Measurements from ENCODE around the gene ENTPD8. TPM values are rescaled to one million over a fixed set of nuclear protein-coding genes. Genes with fewer than 3 reads are reported as not detected.

Gene ENTPD8
- total and polyA plus RNA-seq, 10 of the 15 experiments (the other 5 are each of a cell fraction or from before 2014, with no cell fraction given) = not detected

DNA sequence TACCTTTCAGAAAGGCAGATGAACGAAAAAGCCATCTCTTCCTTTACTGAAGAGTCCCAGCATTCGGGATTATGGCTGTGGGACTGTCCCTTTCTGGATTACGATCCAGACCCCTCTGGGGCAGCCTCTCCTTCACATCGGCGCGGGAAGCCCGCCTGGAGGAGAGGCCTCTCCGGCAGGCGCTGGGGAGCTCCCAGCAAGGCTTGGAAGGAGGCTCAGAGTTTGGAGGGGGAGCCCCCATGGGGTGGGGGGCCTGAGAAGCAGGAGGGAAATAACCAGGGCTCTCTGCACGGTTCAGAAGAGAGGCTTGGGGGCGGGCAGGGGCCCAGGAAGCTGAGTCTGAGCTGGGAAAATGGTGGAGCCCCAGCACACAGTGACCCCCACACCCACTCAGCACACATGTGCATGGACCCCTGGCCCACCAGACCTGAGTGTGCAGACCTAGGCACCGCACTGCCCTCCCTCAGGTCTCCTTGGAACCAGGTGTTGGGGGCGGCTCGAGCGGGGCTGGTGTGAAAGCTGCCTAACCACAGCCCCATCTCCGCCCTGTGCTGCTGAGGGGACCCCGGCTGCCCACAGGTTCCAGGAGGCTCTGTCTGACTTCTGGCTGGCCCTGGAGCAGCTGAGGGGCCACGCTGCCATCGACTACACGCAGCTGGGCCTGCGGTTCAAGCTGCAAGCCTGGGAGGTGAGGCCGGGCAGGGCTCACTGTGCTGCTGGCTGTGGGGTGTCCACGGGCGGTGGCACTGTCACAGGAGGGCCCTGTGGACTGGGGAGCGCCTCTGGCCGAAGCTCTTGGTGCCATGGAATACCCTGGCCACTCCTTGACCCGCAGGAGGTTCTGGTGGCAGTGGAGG lies 13.5 kb downstream of the ENTPD8 start (continued):
- TF ChIP-seq PAX8 (IDR thresholded peaks at IDR 0.05) (no peak), ZNF24 (IDR thresholded peaks at IDR 0.05) (no peak), NFXL1 (IDR thresholded peaks at IDR 0.05; ENCODE audit: borderline replicate concordance) (no peak), FOXM1 (IDR thresholded peaks at IDR 0.05; ENCODE audit: low read depth, low read length) (no peak), CBX3 (IDR thresholded peaks at IDR 0.05; ENCODE audit: borderline replicate concordance, low read depth) (no peak)
- TF ChIP-seq, protein P1, sequence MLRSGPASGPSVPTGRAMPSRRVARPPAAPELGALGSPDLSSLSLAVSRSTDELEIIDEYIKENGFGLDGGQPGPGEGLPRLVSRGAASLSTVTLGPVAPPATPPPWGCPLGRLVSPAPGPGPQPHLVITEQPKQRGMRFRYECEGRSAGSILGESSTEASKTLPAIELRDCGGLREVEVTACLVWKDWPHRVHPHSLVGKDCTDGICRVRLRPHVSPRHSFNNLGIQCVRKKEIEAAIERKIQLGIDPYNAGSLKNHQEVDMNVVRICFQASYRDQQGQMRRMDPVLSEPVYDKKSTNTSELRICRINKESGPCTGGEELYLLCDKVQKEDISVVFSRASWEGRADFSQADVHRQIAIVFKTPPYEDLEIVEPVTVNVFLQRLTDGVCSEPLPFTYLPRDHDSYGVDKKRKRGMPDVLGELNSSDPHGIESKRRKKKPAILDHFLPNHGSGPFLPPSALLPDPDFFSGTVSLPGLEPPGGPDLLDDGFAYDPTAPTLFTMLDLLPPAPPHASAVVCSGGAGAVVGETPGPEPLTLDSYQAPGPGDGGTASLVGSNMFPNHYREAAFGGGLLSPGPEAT (IDR thresholded peaks at IDR 0.05; ENCODE audit: low read depth) = no peak

DNA sequence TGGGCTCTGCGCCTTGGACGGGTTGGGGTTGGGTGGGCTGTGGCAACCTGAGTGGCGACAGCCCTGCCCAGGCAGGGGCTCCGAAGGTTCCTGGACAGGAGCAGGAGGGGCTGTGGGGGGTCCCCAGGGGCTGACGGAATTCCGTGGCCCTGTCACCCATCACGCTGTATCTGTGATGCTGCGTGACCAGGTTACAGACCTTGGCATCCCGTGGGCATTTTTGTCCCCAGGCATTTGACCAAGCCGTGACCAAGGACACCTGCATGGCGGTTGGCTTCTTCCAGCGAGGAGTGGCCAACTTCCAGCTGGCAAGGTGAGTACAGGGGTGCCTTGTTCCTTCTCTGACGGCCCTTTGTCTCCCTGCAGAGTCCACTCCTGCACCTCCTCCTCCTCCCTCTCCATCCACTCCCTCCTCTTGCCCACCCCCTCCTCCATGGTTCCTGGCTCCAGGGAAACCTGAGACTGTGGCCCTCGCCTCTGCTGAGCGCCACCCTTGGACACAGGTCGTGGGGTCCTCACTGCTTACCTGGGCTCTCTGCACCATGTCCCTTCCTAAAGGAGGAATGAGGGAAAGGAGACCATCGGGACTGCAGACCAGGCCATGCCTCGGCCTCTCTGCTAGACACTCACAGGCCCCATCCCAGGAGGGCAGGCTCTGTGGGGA lies 15.0 kb downstream of the ENTPD8 start:
- Histone ChIP-seq H3K9ac (ENCODE audit: control insufficient read depth, insufficient read depth, low read length) (no peak overlapping the region), H3K4me2 (ENCODE audit: control insufficient read depth, insufficient read depth) (no peak overlapping the region)
- intact Hi-C loops (cut with micrococcal nuclease; ENCODE audit: unreplicated experiment) = loop anchor here (10.0 kb wide), 1 partner anchor 109 kb away; no protein-coding TSS in a partner anchor
- no peak for TF ChIP-seq TAF1 (IDR thresholded peaks at IDR 0.05; ENCODE audit: borderline replicate concordance, low read depth, low read length)
- no peak for TF ChIP-seq WRNIP1 (IDR thresholded peaks at IDR 0.05; ENCODE audit: borderline replicate concordance, low read depth, low read length)
- no peak for TF ChIP-seq RUNX3 (IDR thresholded peaks at IDR 0.05; ENCODE audit: low read length)
- TF ChIP-seq, protein P1 (IDR thresholded peaks at IDR 0.05; ENCODE audit: low read depth) = no peak
- TF ChIP-seq HCFC1 (IDR thresholded peaks at IDR 0.05; ENCODE audit: low read length) = no peak
- no peak for TF ChIP-seq FOXK2 (IDR thresholded peaks at IDR 0.05)
- TF ChIP-seq, protein P2, sequence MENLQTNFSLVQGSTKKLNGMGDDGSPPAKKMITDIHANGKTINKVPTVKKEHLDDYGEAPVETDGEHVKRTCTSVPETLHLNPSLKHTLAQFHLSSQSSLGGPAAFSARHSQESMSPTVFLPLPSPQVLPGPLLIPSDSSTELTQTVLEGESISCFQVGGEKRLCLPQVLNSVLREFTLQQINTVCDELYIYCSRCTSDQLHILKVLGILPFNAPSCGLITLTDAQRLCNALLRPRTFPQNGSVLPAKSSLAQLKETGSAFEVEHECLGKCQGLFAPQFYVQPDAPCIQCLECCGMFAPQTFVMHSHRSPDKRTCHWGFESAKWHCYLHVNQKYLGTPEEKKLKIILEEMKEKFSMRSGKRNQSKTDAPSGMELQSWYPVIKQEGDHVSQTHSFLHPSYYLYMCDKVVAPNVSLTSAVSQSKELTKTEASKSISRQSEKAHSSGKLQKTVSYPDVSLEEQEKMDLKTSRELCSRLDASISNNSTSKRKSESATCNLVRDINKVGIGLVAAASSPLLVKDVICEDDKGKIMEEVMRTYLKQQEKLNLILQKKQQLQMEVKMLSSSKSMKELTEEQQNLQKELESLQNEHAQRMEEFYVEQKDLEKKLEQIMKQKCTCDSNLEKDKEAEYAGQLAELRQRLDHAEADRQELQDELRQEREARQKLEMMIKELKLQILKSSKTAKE (IDR thresholded peaks at IDR 0.05; ENCODE audit: low read depth, poor library complexity, severe bottlenecking) = no peak
- TF ChIP-seq, protein P3, sequence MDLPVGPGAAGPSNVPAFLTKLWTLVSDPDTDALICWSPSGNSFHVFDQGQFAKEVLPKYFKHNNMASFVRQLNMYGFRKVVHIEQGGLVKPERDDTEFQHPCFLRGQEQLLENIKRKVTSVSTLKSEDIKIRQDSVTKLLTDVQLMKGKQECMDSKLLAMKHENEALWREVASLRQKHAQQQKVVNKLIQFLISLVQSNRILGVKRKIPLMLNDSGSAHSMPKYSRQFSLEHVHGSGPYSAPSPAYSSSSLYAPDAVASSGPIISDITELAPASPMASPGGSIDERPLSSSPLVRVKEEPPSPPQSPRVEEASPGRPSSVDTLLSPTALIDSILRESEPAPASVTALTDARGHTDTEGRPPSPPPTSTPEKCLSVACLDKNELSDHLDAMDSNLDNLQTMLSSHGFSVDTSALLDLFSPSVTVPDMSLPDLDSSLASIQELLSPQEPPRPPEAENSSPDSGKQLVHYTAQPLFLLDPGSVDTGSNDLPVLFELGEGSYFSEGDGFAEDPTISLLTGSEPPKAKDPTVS (IDR thresholded peaks at IDR 0.05; ENCODE audit: low read depth, low read length) = no peak
- TF ChIP-seq TBL1XR1 (IDR thresholded peaks at IDR 0.05; ENCODE audit: low read depth, low read length) = no peak

More for the DNA sequence above, 15.0 kb downstream of the ENTPD8 start:
- H3K27ac ChIP-seq (ENCODE audit: control insufficient read depth, insufficient read depth) = no peak overlapping the region
- CTCF ChIA-PET = no interaction called here
- 78% methylated on average over 18 of the region's 18 CpGs for WGBS (ENCODE audit: insufficient coverage, insufficient replicate concordance, low lambda C conversion rate, missing lambda C conversion rate)
- SMC1A ChIA-PET (ENCODE audit: uncharacterized antibody, unreplicated experiment) = no interaction called here
- no peaks in the 10 kb centered on the region for H3K9me3 ChIP-seq (replicated peaks; ENCODE audit: control insufficient read depth, insufficient read depth, low read length)
- H3K27me3 ChIP-seq (replicated peaks in 1 of 2; ENCODE audit: control insufficient read depth in 2 of 2, insufficient read depth in 2 of 2, low read length in 1 of 2) = no peaks in the 10 kb centered on the region; a peak in 2 of 4 replicates
- H2AFZ ChIP-seq (ENCODE audit: control insufficient read depth, low read depth, low read length) = no peak overlapping the region
- H4K20me1 ChIP-seq (ENCODE audit: control insufficient read depth, insufficient read depth) = no peaks in the 10 kb centered on the region
- H3K4me1 ChIP-seq (ENCODE audit: control insufficient read depth, insufficient read depth, low read length) = peaks cover 6% of the 10 kb centered on the region; the same call in 1 of the 2 replicates
- in situ Hi-C loops (cut with MboI) = no loop called here
- no peak for ATAC-seq
- POLR2A ChIA-PET = no interaction called here
- H3K79me2 ChIP-seq (ENCODE audit: control insufficient read depth, insufficient read depth, low read length) = peaks cover 8% of the 10 kb centered on the region
- RAD21 ChIA-PET (ENCODE audit: unreplicated experiment) = no interaction called here
- BruUV-seq (replicated peaks) = no TSS peak
- DNase-seq (ENCODE audit: low read depth, low spot score) = no peak
- no peak for FAIRE-seq
- no peaks in the 10 kb centered on the region for H3K36me3 ChIP-seq (ENCODE audit: control insufficient read depth in 2 of 2, insufficient read depth in 2 of 2, low read length in 1 of 2)
- no peak overlapping the region for H3K4me3 ChIP-seq
